AG20443 (cell line): ENCODE results near the gene GNA12.
A peak's percentile ranks its signal among the peaks of the same experiment; 100 is the strongest.
"Not testable (repeated sequence)": the region's sequence is repeated elsewhere in the genome, so short reads cannot be mapped to it uniquely, and the experiment has no call there.

ENCODE experiments used
- DNase-seq: peaks from one replicate; pipeline ENCODE4 v3.0.0; 2012; ENCODE audit warnings: low spot score, mixed read lengths

GNA12 gene

DNA sequence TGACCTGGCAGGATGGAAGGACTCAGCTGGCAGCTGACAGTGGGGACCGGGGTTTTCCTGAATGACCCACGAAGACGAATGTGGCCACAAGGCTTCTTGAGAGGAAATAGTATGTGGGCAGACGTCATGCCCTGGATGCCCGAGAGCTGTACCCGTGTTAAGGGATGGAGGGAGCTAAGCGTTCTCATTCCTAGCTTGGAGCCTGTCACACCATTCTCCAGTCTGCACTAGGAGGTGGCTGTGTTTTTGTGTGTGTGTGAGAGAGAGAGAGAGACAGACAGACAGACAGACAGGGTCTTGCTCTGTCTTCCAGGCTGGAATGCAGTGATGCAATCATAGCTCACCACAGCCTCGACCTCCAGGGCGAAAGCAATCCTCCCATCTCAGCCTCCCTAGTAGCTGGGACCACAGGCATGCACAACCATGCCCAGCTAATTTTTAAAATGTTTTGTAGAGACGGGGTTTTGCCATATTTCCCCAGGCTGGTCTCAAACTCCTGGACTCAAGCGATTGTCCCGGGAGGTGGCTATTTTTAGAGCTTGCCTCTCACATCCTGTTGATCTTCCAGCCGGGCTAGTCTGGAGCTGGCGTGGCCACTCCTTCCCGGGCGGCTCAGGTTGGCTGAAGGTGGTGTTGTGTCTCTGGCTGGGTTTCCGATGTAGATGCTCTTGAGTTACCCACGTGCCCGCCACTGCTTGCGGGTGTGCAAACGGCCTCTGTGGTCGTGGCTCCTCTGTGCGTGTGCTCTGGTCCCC, 154.0 kb downstream of the GNA12 start:
- no peak for DNase-seq

DNA sequence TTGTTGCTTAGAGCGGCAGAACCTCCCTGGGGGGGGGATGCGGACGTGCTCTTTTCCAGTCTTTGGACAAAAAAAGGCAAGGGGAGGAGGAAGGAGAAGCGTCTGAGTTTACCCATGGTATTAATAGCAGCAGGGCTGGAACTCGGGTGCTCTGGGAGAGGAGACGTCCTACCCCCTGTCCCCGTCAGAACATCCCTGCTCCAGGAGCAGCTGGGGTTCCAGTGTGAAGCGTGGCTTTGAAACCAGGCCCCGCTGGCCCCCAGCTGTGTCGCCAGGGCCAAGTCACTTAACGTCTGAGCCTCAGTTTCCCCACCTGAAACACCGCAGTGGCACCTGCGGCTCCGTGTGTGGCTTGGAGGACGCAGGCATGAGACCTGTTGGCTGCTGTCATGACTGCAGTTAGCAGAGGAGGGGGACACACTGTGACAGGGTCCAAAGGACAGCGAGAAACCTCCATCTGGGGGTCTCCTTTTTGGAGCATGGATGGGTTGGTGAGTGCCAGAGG, 154.7 kb downstream of the GNA12 start:
- no peak for DNase-seq

DNA sequence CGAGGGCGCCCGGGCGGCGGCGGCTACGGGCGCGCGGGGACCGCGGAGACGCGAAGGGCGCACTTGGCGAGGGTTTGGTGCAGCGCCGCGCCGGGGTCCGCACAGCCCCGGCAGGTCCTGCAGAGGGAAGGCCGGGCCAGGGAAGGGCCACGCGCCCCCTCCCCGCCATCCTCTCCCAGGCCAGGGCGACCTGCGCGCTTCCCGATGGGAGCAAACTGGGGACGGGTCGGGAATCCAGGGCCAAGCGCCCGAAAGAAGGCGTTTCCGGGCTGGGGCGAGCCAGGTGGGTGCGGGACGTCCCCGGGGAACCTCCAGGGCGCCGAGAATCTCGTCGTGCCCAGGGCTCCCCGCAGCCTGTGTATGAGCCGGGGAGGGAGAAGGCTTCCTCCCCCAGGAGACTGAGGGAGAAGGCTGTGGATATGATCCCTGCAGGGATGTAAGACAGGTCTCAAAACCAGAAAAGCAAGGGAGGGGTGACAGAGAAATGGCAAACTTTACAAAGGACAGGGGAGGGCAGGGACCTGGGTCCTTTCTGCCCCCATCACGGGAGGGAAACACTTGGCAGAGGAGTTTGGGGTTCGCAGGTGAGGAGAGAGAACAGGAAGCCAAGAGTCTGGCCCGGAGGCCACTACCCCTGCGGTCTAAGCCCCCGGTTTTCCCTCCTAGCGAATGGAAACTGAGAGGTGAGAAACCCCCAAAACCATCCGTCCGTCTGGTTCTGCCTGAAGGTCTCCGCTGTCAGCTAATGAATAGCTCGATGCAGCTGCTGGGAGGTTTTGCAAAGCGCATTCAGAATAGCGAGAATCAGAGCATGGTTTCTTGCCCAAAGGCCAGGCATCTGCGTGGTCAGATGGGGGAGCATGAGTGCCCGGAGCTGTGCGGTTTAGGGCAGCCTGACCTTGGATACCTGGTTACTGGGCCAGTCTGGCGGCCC, 155.4 kb downstream of the GNA12 start:
- DNase-seq = no peak

DNA sequence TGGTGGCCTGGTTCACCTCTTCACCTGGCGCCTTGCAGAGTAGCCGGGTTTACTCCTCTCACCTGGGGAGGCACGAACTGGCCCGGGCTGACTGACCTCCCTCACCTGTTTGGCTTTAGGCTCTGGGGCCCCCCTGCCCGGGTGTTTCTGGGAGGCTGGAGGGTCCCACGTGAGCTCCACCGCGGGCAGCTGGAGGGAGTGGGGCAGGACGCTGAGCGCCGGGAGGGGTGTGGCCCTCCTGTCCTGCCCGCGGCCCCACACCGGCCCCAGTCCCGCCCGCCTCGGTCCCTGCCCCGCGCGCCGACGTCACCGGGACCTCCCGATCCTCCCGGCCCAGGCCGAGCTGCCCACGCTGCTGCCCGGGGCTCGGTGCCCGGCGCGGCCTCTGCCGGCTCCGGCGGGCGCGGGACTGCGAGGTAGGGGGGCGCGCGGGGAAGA, 156.2 kb downstream of the GNA12 start, which contains the start of gene AMZ1:
AMZ1 (plus strand) TSS at position 322 of the 438 bp plus-strand sequence. CDS start 12,250 bp downstream, outside the sequence.
- peak; percentile 75 for DNase-seq

DNA sequence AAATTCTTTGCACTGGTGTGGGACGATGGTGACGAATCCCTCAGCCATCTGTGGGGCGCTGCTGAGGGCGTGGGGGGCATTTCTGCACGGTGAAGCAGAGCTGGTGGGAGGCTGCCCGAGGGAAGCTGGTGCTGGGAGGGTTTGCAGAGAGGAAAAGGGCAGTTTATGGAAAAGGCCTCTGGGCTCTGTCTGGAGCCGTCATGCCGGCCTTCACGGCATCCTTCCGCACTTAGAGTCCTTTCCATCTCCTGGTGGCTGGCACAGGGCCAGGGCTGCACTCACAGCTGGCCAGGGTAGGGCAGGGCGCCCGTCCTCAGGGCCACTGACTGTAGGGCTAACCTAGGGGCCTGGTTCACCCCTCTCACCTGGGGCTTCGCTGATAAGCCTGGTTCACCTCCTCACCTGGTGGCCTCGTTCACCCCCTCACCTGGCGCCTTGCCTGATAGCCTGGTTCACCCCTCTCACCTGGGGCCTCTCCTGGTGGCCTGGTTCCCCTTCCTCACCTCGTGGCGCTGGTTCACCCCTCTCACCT, 156.7 kb downstream of the GNA12 start:
- peak; percentile 84 for DNase-seq

DNA sequence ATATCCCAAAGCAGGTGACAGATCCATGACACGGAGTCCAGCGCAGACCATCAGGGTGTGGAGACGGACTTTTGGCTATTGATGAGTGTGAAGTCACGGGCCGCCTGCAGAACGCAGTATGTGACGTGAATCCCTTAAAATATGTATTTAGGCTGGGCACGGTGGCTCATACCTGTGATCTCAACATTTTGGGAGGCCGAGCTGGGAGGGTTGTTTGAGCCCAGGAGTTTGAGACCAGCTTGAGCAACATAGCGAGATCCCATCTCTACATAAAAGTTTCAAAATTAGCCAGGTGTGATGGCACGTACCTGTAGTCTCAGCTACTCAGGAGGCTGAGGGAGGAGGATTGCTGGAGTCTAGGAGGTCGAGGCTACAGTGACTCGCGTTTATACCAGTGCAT, 158.0 kb downstream of the GNA12 start:
- DNase-seq = no peak

DNA sequence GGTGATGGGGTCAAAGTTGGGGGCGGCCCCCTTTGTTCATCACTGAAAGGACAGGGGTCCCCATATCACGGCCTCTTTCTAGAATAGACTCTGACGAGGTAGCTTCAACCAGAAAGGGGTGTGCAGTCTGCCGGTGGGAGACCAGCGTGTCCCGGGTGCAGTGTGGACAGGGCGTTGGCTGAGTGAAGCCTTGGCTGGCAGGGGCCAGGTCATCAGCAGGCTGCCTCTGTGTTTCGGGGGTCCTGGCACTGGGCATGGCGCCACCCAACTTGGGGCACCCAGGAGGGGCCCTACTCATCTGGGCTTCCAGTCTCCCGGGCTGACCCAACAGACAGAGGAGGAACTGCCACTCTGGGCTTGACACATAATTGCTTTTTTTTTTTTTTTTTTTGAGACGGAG, 159.6 kb downstream of the GNA12 start:
- DNase-seq = no peak

DNA sequence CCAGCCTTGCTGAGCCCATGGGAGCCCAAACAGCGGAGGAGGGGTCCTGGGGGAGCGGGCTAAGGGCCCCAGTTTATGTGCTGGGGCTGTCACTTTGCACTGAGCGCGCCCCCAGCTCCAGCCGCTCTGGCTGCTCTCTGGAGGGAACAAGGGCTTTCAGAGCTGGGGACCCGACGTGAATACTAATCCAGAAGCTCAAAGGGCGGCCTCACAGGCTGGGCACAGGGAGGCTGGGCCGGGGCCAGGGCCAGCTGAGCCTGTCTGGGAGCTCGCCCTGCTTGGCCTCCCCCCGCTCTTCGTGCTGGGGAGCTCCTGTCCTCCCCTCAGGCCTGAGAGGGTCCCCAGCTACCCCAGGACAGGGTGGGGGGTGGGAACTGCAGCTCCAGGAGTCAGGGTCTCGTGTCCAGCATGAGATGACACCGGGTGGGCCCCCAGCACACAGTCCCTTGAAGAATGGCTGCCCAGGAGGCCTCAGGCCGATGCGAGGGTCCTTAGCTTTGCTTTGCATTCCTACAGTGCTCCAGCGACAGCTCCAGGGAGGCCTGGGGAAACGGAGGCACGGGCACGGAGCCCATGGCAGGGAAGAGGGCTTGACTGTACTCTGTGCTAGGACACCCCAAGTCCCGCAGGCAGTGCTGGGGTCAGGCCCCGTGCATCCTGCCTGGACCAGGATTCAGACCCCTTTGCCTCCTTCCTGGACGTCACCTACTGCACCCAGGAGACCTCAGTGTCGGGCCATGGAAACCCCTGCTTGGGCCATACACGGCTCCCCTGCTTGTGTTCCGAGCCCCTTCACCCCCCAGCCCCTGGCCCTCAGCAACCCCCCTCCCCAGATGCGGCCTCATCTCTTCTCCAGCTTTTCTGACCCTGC, 161.9 kb downstream of the GNA12 start:
- no peak for DNase-seq

DNA sequence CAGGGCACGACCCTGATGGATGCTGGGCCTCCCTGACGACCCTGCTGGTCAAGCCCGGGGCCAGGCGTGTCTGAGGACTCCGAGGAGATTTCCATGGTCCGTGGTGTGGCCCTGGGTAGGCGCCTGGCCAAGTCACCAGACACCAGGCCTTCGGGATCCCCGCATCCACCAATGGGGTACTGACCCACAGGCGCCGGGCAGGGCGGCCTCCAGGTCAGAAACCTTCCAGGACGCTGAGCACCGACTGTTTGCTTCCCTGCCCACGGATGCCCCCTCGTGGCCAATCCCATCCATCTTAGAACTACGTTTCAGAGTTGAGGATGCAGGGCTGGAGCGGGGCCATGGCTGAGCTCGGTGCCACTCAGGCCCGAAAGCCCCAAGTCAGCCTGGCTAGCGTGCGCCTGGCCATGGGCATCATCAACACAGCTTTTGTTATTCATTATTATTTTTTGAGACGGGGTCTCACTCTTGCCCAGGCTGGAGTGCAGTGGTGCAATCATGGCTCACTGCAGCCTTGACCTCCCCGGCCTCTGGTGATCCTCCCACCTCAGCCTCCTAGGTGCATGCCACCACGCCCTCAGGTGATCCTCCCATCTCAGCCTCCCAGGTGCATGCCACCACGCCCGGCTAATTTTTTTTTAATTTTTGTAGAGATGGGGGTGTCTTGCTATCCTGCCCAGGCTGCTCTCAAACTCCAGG, 163.2 kb downstream of the GNA12 start:
- peak; percentile 91 for DNase-seq

DNA sequence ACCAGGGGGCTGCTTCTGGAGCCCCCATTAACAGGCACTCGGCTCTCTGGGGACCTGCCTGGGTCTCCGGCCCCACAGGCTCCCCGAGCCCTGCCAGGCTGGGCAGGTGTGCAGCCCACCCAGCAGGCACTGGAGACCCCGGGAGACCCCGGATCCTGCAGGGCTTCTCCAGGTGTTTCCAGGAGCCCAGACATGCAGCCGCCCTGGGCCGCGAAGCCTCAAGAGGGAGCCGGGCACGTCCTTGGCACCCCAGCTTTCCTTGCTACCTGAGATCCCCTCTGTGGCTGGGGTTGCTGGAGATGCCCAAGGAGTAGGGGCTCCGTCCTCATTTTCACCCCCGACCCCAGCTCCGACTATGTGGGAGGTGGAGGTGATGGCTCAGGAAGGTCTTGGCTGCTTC, 163.9 kb downstream of the GNA12 start:
- DNase-seq = no peak

DNA sequence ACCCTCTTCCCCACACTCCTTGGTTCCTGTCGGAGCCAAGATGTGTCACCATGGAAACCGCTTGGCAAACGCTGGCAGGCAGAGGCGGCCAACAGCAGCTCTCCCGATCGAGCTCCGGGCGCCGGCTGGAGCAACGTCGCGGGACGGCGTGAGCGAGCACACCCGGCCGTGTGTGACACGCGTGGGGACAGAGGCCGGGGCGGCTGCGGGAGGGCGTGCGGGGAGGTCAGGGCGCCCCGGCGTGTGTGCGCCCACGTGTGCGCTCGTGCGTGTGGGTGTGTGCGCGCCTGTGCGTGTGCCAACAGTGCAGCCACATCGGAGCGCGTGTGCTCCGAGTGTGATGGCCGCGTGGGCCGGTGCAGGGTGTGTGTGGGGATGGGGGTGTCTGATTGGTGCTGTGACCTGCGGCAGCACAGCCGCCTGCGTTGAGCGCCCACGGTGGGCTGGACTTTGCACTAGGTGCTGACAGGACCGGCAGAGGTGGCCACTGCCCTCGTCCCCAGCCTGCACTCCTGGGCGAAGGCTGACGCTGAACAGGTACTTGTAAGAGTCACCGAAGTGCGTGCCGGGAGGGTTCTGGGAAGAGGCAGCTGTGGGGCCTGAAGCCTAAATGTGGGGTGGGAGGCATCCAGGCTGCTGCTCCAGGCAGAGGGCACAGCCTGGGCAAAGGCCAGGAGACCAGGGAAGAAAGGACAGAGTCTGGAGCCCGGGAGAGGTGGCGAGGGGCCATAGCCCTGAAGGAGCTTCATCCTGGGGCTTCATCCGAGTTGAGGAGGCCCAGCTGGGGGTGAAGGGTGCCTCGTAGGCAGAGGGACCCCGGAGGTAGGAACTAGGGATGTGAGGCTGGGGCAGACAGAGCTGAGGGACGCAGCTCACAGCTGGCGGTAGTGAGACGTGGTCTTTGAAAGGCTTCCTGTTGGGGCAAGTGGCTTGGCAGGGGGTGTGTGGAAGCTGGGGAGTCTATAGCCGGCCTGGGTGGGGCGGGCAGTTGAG, 164.7 kb downstream of the GNA12 start:
- DNase-seq = not testable (repeated sequence)

DNA sequence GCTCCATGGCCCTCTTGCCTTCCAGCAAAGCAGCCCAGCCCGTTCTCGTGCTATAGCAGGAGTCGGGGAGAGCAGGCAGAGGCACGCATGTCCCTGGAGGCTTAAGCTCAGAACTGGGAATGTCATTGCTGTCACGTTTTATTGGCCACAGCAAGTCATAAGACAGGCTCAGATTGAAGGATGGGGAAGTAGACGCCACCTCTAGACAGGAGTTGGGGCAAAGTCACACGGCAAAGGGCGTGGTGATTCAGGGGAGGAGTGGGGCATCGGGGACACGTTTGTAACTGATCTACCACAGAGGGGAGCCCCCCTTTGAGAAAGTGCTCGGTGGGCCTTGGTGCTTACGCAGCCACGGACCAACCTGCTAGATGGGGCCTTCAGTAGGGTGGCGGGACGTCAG, 165.7 kb downstream of the GNA12 start:
- not testable (repeated sequence) for DNase-seq
